DND-41 (cell line): ENCODE data around the gene MAP4K3.
"Not testable (repeated sequence)": the region's sequence is repeated elsewhere in the genome, so short reads cannot be mapped to it uniquely, and the experiment has no call there.

Experiments
- CTCF ChIP-seq: IDR thresholded peaks from 2 replicates; pipeline ENCODE4 v1.5.1; 2012; ENCODE audit warnings: borderline replicate concordance, low read length, moderate library complexity, mild to moderate bottlenecking; ENCODE audit not compliant: poor library complexity, severe bottlenecking; ENCODE audit errors: extremely low read depth
- EZH2 ChIP-seq: IDR thresholded peaks from 3 replicates; pipeline ENCODE4 v1.6.1; 2012; ENCODE audit warnings: borderline replicate concordance, low read depth, mild to moderate bottlenecking, moderate library complexity, low read length, inconsistent platforms; ENCODE audit not compliant: severe bottlenecking

GRCh38 chr2:39244241-39244862, 192.7 kb downstream of the MAP4K3 start:
- not testable (repeated sequence) for TF ChIP-seq CTCF, EZH2
